Measurements from ENCODE around the gene PLA2G4E.

The PLA2G4E gene

GRCh38 chr15:41999290-42000285 lies 21.3 kb downstream of the PLA2G4E start:
- H3K4me3 ChIP-seq (ENCODE audit: low read depth, low read length), result no peak overlapping the region
- no peak for TF ChIP-seq CTCF (IDR thresholded peaks at IDR 0.05; ENCODE audit: control insufficient read depth, extremely low read depth, insufficient read depth)
- no peak for DNase-seq (ENCODE audit: low read depth)

- DNase-seq (ENCODE audit: low read depth), result no peak
- no peak overlapping the region for H3K4me3 ChIP-seq (ENCODE audit: low read depth, low read length)
- no peak for TF ChIP-seq CTCF (IDR thresholded peaks at IDR 0.05; ENCODE audit: control insufficient read depth, extremely low read depth, insufficient read depth)
Measured at GRCh38 chr15:41997845-41998244, 23.0 kb downstream of the PLA2G4E start.

GRCh38 chr15:41996921-41997592 lies 23.8 kb downstream of the PLA2G4E start:
- TF ChIP-seq CTCF (IDR thresholded peaks at IDR 0.05; ENCODE audit: control insufficient read depth, extremely low read depth, insufficient read depth), result no peak
- H3K4me3 ChIP-seq (ENCODE audit: low read depth, low read length), result no peak overlapping the region
- no peak for DNase-seq (ENCODE audit: low read depth)

GRCh38 chr15:41996376-41996775 lies 24.5 kb downstream of the PLA2G4E start:
- TF ChIP-seq CTCF (IDR thresholded peaks at IDR 0.05; ENCODE audit: control insufficient read depth, extremely low read depth, insufficient read depth), result no peak
- DNase-seq (ENCODE audit: low read depth), result no peak
- H3K4me3 ChIP-seq (ENCODE audit: low read depth, low read length), result no peak overlapping the region

GRCh38 chr15:41995476-41995855 lies 25.4 kb downstream of the PLA2G4E start:
- no peak overlapping the region for H3K4me3 ChIP-seq (ENCODE audit: low read depth, low read length)
- no peak for DNase-seq (ENCODE audit: low read depth)
- no peak for TF ChIP-seq CTCF (IDR thresholded peaks at IDR 0.05; ENCODE audit: control insufficient read depth, extremely low read depth, insufficient read depth)

- TF ChIP-seq CTCF (IDR thresholded peaks at IDR 0.05; ENCODE audit: control insufficient read depth, extremely low read depth, insufficient read depth), result no peak
- no peak for DNase-seq (ENCODE audit: low read depth)
Measured at GRCh38 chr15:41994772-41995475, 25.9 kb downstream of the PLA2G4E start.

More at GRCh38 chr15:41994772-41995475, 25.9 kb downstream of the PLA2G4E start:
- H3K4me3 ChIP-seq (ENCODE audit: low read depth, low read length), result no peak overlapping the region

All from LNCaP clone FGC (cell line).